Small intestine (tissue), 7 donors: Measurements from ENCODE around the gene TRIM74. TPM values are rescaled to one million over a fixed set of nuclear protein-coding genes. Genes with fewer than 3 reads are reported as not detected.
"Not testable (repeated sequence)": the region's sequence is repeated elsewhere in the genome, so short reads cannot be mapped to it uniquely, and the experiment has no call there.

Experiments used
- DNase-seq, 2 donors: peaks; one replicate each; pipeline versions ENCODE4 v3.0.0 to v3.0.0-alpha.2; 2013
- FAIRE-seq: peaks from 2 replicates; lab custom pipeline; 2012; peaks lifted over from hg19 to GRCh38; lab: Jason Lieb, UNC
- H3K27ac ChIP-seq, 3 donors: one replicate each; pipeline ENCODE4 v1.5.1; 2013; ENCODE audit warnings: low read length in 2 of 3, mild to moderate bottlenecking in 2 of 3, control low read depth in 1 of 3, inconsistent platforms in 1 of 3, low read depth in 1 of 3, moderate library complexity in 1 of 3
- H3K27me3 ChIP-seq, 3 donors: one replicate each; pipeline ENCODE4 v1.6.1; 2013; ENCODE audit warnings: low read length in 3 of 3, inconsistent platforms in 1 of 3; ENCODE audit not compliant: control insufficient read depth in 3 of 3, insufficient read depth in 3 of 3
- H3K36me3 ChIP-seq, 3 donors: one replicate each; pipeline ENCODE4 v1.6.1; 2013; ENCODE audit warnings: low read length in 3 of 3, inconsistent platforms in 1 of 3, low read depth in 1 of 3, mild to moderate bottlenecking in 1 of 3, moderate library complexity in 1 of 3; ENCODE audit not compliant: control insufficient read depth in 3 of 3, insufficient read depth in 2 of 3
- H3K4me1 ChIP-seq, 3 donors: one replicate each; pipeline ENCODE4 v1.6.1; 2013; ENCODE audit warnings: low read length in 2 of 3, inconsistent platforms in 1 of 3, low read depth in 1 of 3, mild to moderate bottlenecking in 1 of 3, moderate library complexity in 1 of 3; ENCODE audit not compliant: control insufficient read depth in 3 of 3, insufficient read depth in 2 of 3
- H3K4me3 ChIP-seq, 3 donors: one replicate each; pipeline ENCODE4 v1.5.1; 2013; ENCODE audit warnings: low read length in 3 of 3, control low read depth in 1 of 3, inconsistent platforms in 1 of 3, low read depth in 1 of 3, mild to moderate bottlenecking in 1 of 3, moderate library complexity in 1 of 3
- H3K9me3 ChIP-seq, 2 donors: one replicate each; pipeline ENCODE4 v1.6.1; 2013; ENCODE audit warnings: low read depth in 1 of 2, low read length in 1 of 2; ENCODE audit not compliant: control insufficient read depth in 2 of 2, insufficient read depth in 1 of 2
- WGBS, 3 donors: extraction: QIAGEN DNeasy Blood & Tissue Kit; methylation state at CpG; one replicate each; pipeline ENCODE4 v1.1.7; 2013; 5-methylcytosine and 5-hydroxymethylcytosine counted together
- polyA plus RNA-seq, 4 donors: library from polyadenylated mRNA; stranded (reverse) in 3 of 4; unstranded in 1 of 4; fragments of 200-250 nt in 3 of 4; fragments of 120-200 nt in 1 of 4; gene quantifications; one replicate each; pipeline versions ENCODE4 v1.2.1 to v1.2.3, GENCODE V29; 2013
- donor health status: healthy with polysubstance abuse.
- donor health status: control.
- donor health status: control.
- donor health status: Bipolar disorder and iron deficiency.
- donor health status: healthy.

TRIM74 gene
- polyA plus RNA-seq, 4 donors, result 0.46 to 1.4 (median 1.2) TPM

DNA sequence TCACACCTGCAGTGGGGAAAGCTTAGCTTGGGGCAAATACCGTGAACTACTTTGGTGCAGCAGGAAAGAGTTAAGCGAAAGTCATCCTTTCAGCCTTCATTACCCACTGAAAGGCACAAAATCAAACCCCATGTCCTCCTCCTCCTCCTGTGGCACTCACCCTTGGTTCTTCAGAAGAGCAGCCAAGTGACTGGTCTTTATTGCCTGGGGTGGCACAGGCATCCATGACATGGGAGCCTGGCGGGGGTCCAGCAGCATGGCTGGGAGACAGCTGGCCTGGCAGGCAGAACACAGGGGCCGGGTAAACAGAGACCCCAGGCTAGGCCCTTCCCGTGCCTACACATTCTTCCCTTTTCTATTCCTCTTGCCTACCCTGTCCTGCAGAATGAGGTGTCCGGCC is 19.6 kb downstream of the TRIM74 start:
- not testable (repeated sequence) for FAIRE-seq, H3K9me3 ChIP-seq, H3K4me3 ChIP-seq, H3K4me1 ChIP-seq, H3K27me3 ChIP-seq, H3K27ac ChIP-seq
- 90 to 97% (median 93%) methylated on average over 3 to 4 of the region's 6 CpGs for WGBS, 3 donors
- H3K36me3 ChIP-seq, result peaks cover 0 to 29% (median 3%) of the 10 kb centered on the region in 3 donors
- DNase-seq, result peak in 1 of 2 donors; percentile 0

DNA sequence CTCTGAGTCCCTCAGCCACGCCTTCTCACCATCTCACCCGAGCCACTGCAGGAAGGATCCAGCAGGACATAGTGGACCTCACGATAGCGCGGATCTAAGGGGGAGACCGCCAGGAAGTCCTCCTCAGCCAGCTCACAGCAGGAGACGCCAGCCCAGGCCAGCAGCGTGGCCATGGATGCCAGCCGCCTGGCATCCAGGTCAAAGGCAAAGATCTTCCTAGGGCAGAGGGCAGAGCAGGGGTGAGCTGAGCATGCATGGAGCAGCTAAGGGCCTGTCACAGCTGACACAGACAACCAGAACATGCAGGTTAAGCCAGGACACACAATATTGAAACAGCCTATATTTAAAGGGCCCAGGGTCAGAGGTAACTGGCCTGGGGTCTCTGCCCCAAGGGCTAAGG is 20.0 kb downstream of the TRIM74 start:
- WGBS, 3 donors, result 89 to 97% (median 93%) methylated on average over 4 to 9 of the region's 9 CpGs
- H3K9me3 ChIP-seq, H3K4me1 ChIP-seq, H3K27me3 ChIP-seq, H3K27ac ChIP-seq, DNase-seq, H3K4me3 ChIP-seq, FAIRE-seq: not testable (repeated sequence)
- peaks cover 0 to 29% (median 3%) of the 10 kb centered on the region in 3 donors for H3K36me3 ChIP-seq

DNA sequence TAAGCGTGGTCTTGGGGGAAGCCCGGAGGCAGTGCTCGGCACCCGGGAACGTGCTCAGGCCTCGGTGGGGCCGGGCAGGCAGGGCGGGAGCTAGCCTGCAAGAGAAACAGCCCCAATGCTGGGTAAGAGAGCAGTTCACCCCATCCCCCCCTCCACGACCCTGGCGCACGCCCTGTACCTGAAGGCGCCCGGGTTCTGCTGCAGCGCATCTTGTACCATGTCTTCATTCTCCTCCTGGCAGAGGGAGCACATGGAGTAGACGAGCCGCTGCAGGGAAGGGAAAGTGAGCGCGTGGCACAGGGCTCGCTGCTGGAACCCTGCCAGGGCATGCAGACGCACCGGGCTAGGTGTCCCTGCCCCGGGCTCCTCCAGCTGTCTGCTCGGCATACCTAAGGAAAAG is 20.6 kb downstream of the TRIM74 start:
- H3K4me3 ChIP-seq, H3K9me3 ChIP-seq, FAIRE-seq, H3K27me3 ChIP-seq, H3K4me1 ChIP-seq, DNase-seq, H3K27ac ChIP-seq: not testable (repeated sequence)
- peaks cover 0 to 29% (median 3%) of the 10 kb centered on the region in 3 donors for H3K36me3 ChIP-seq
- WGBS, 3 donors, result 83 to 87% (median 84%) methylated on average over 10 to 19 of the region's 23 CpGs

DNA sequence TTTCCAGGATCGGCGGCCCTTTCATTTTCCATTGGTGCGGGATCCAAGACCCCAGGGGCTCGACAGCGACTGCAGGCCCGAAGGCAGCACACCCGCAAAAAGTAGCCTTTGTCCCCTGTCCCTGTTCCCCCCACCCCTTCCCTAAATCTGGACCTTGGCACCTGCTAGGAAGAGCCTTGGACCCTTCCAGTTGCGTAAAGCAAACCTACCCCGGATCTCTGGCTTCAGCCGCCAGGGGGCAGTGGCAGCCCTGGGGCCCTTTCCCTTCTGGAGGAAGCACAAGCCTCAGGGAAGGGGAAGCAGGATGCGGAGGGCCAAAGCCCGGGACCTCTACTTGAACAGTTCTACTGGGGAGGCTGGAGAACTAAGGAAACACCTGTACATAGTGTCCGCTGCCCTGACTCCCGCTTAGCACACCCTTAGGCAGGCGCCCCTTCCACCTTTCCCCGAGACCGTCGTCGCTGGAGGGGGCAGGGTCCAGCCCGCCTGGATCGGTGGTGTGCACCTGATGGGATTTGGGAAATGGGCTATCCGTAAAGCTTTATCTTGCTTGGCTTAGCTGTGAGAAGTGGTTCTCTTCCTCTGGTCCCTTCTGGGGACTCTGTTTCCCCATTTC is 23.0 kb downstream of the TRIM74 start:
- not testable (repeated sequence) for H3K27ac ChIP-seq, H3K27me3 ChIP-seq, FAIRE-seq, H3K4me1 ChIP-seq, H3K4me3 ChIP-seq, H3K9me3 ChIP-seq
- peaks cover 0 to 38% (median 3%) of the 10 kb centered on the region in 3 donors for H3K36me3 ChIP-seq
- peak in 1 of 2 donors; percentile 12 for DNase-seq
- WGBS, 3 donors, result 69 to 83% (median 81%) methylated on average over 20 to 22 of the region's 22 CpGs

- 89 to 94% (median 89%) methylated on average over 7 to 9 of the region's 9 CpGs for WGBS, 3 donors
- not testable (repeated sequence) for H3K9me3 ChIP-seq, H3K4me3 ChIP-seq, H3K27me3 ChIP-seq, FAIRE-seq, H3K27ac ChIP-seq, DNase-seq, H3K4me1 ChIP-seq
- peaks cover 0 to 38% (median 3%) of the 10 kb centered on the region in 3 donors for H3K36me3 ChIP-seq
Observed at GRCh38 chr7:72945597-72945996, 23.7 kb downstream of the TRIM74 start.

DNA sequence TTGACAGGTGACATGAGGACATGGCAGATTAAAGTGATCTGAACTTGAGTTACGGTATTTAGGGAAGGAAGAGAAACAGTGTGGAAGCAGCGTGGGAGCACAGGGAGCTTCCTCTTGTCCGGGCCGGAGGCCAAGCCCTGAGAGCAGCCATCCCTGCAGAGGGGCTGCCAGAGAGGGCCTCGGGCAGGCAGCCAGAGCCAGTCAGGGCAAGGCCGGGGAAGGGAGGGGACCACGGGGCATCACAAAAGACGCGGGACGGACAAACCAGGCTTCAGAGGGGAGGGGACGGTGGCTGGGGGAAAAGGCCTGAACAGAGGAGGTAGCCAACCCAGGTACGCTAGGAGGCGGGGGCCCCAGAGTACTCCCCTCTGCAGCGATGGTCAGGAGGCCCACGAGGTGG is 24.3 kb downstream of the TRIM74 start:
- not testable (repeated sequence) for H3K27me3 ChIP-seq, H3K9me3 ChIP-seq, H3K4me1 ChIP-seq, H3K27ac ChIP-seq, DNase-seq, FAIRE-seq, H3K4me3 ChIP-seq
- peaks cover 0 to 38% (median 3%) of the 10 kb centered on the region in 3 donors for H3K36me3 ChIP-seq
- WGBS, 3 donors, result 70 to 83% (median 76%) methylated on average over 6 to 9 of the region's 15 CpGs

GRCh38 chr7:72942956-72943355 is 26.3 kb downstream of the TRIM74 start:
- 96 to 99% (median 99%) methylated on average over 8 to 25 of the region's 25 CpGs for WGBS, 3 donors
- H3K36me3 ChIP-seq, result peaks cover 0 to 35% (median 2%) of the 10 kb centered on the region in 3 donors
- H3K4me1 ChIP-seq, H3K4me3 ChIP-seq, H3K9me3 ChIP-seq, DNase-seq, FAIRE-seq, H3K27ac ChIP-seq, H3K27me3 ChIP-seq: not testable (repeated sequence)

DNA sequence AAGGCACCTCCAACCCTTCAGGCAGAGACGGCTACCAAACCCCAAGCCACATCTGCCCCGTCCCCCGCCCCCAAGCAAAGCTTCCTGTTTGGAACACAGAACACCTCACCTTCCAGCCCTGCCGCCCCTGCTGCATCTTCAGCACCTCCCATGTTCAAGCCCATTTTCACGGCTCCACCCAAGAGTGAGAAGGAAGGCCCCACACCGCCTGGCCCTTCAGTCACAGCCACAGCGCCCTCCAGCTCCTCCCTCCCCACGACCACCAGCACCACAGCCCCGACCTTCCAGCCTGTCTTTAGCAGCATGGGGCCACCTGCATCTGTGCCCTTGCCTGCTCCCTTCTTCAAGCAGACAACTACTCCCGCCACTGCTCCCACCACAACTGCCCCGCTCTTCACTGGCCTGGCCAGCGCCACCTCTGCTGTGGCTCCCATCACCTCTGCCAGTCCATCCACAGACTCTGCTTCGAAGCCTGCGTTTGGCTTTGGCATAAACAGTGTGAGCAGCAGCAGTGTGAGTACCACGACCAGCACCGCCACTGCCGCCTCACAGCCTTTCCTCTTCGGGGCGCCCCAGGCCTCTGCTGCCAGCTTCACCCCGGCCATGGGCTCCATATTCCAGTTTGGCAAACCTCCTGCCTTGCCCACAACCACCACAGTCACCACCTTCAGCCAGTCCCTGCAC is 27.1 kb downstream of the TRIM74 start:
- H3K4me3 ChIP-seq, FAIRE-seq, H3K9me3 ChIP-seq, DNase-seq, H3K27ac ChIP-seq, H3K4me1 ChIP-seq, H3K27me3 ChIP-seq: not testable (repeated sequence)
- WGBS, 3 donors, result 79 to 92% (median 84%) methylated on average over 6 to 7 of the region's 20 CpGs
- H3K36me3 ChIP-seq, result peaks cover 0 to 33% (median 2%) of the 10 kb centered on the region in 3 donors
